Natural killer cell (primary cell): ENCODE measurements around the gene YTHDF1. TPM values are rescaled to one million over a fixed set of nuclear protein-coding genes. Genes with fewer than 3 reads are reported as not detected.

Experiments used
- ATAC-seq, 3 donors: fragments of 150-1000 bp in 2 of 3; fragments of 200-7000 bp in 1 of 3; cut with Tn5 transposase; 1 replicate in 1 of 3; 2 replicates in 2 of 3; pipeline ENCODE4 v1.10.0; 2021; ENCODE audit warnings: mild to moderate bottlenecking in 2 of 3, moderate library complexity in 2 of 3
- DNase-seq, 2 donors: peaks; one replicate each; pipeline versions ENCODE4 v3.0.0 to v3.0.0-alpha.2; 2013 to 2021; ENCODE audit warnings: mixed read lengths in 1 of 2
- H3K27ac ChIP-seq: one replicate; pipeline ENCODE4 v1.5.1; 2013; ENCODE audit warnings: mild to moderate bottlenecking, low read length
- H3K27me3 ChIP-seq: one replicate; pipeline ENCODE4 v1.6.1; 2013; ENCODE audit warnings: low read length; ENCODE audit not compliant: control insufficient read depth, insufficient read depth
- H3K36me3 ChIP-seq: one replicate; pipeline ENCODE4 v1.6.1; 2013; ENCODE audit warnings: low read length; ENCODE audit not compliant: control insufficient read depth, insufficient read depth
- H3K4me1 ChIP-seq: one replicate; pipeline ENCODE4 v1.6.1; 2013; ENCODE audit warnings: low read length; ENCODE audit not compliant: control insufficient read depth, insufficient read depth
- H3K4me3 ChIP-seq: one replicate; pipeline ENCODE4 v1.5.1; 2013; ENCODE audit warnings: low read length
- H3K9me3 ChIP-seq: one replicate; pipeline ENCODE4 v1.6.1; 2013; ENCODE audit warnings: low read length; ENCODE audit not compliant: control insufficient read depth, insufficient read depth
- H3K27ac Mint-ChIP-seq, 2 donors: one replicate each; pipeline ENCODE4 v1.8.0; 2022; ENCODE audit warnings: mild to moderate bottlenecking in 2 of 2, mixed read lengths in 2 of 2, moderate library complexity in 1 of 2
- H3K27me3 Mint-ChIP-seq, 2 donors: one replicate each; pipeline ENCODE4 v1.8.0; 2022; ENCODE audit warnings: low read depth in 2 of 2, mixed read lengths in 2 of 2
- H3K36me3 Mint-ChIP-seq: one replicate; pipeline ENCODE4 v1.8.0; 2022; ENCODE audit warnings: mixed read lengths
- H3K4me1 Mint-ChIP-seq, 2 donors: one replicate each; pipeline ENCODE4 v1.8.0; 2022; ENCODE audit warnings: mixed read lengths in 2 of 2
- H3K4me3 Mint-ChIP-seq: one replicate; pipeline ENCODE4 v1.8.0; 2022; ENCODE audit warnings: mild to moderate bottlenecking, moderate library complexity, mixed read lengths
- H3K9me3 Mint-ChIP-seq, 2 donors: one replicate each; pipeline ENCODE4 v1.8.0; 2022; ENCODE audit warnings: mixed read lengths in 2 of 2
- WGBS: methylation state at CpG from one replicate; pipeline ENCODE4 v1.1.7; 2013; ENCODE audit warnings: missing lambda C conversion rate; ENCODE audit not compliant: insufficient coverage; 5-methylcytosine and 5-hydroxymethylcytosine counted together
- intact Hi-C: fragments of 100-400 bp; cut with micrococcal nuclease; formaldehyde crosslinking; loops from one replicate; pipeline ENCODE4 v1.14.2; 2022
- total RNA-seq, 4 donors: library from RNA; stranded (reverse); fragments of 120-200 nt in 1 of 4; gene quantifications; one replicate each; pipeline versions ENCODE4 v1.2.3 to v1.2.4, GENCODE V29; 2013 to 2022
- TF ChIP-seq, protein P1 (sequence below): fragments of 200-600 bp; IDR thresholded peaks from one replicate; pipeline ENCODE4 v1.8.0; 2022; ENCODE audit warnings: antibody characterized with exemption

YTHDF1 gene
- 10 to 100 TPM; 39.1 to 43.1 (median 41.0) TPM for total RNA-seq
- total RNA-seq (2013) = 25.1 TPM

- intact Hi-C loops = loop anchor here (2.0 kb wide), 1 partner anchor 57 kb away; the partner anchor contains the start of gene ARFGAP1
Observed at GRCh38 chr20:63216041-63216848, at the start of gene YTHDF1. YTHDF1 (minus strand) TSS chr20:63216131; CDS start chr20:63215892, 239 bp downstream.

GRCh38 chr20:63264519-63264918 is 48.6 kb upstream of the YTHDF1 start:
- Histone ChIP-seq H3K9me3 (no peaks in the 10 kb centered on the region), H3K4me3 (no peak overlapping the region), H3K4me1 (peaks cover 7% of the 10 kb centered on the region), H3K27ac (no peak overlapping the region), H3K27me3 (no peaks in the 10 kb centered on the region), H3K36me3 (no peaks in the 10 kb centered on the region)
- intact Hi-C loops = no loop called here
- Mint-ChIP-seq H3K27me3 (peaks cover 11 to 17% of the 10 kb centered on the region in 2 donors), H3K4me1 (peaks cover 0 to 6% of the 10 kb centered on the region in 2 donors), H3K36me3 (no peaks in the 10 kb centered on the region), H3K27ac (no peak overlapping the region), H3K4me3 (no peak overlapping the region), H3K9me3 (no peaks in the 10 kb centered on the region)
- ATAC-seq (no peak), DNase-seq (no peak)
- 77% methylated on average over 14 of the region's 14 CpGs for WGBS
- TF ChIP-seq, protein P1, sequence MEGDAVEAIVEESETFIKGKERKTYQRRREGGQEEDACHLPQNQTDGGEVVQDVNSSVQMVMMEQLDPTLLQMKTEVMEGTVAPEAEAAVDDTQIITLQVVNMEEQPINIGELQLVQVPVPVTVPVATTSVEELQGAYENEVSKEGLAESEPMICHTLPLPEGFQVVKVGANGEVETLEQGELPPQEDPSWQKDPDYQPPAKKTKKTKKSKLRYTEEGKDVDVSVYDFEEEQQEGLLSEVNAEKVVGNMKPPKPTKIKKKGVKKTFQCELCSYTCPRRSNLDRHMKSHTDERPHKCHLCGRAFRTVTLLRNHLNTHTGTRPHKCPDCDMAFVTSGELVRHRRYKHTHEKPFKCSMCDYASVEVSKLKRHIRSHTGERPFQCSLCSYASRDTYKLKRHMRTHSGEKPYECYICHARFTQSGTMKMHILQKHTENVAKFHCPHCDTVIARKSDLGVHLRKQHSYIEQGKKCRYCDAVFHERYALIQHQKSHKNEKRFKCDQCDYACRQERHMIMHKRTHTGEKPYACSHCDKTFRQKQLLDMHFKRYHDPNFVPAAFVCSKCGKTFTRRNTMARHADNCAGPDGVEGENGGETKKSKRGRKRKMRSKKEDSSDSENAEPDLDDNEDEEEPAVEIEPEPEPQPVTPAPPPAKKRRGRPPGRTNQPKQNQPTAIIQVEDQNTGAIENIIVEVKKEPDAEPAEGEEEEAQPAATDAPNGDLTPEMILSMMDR = no peak

More at GRCh38 chr20:63216041-63216848, at the start of gene YTHDF1:
- peaks cover 35% of the 10 kb centered on the region for H3K4me1 ChIP-seq
- no peaks in the 10 kb centered on the region for H3K36me3 Mint-ChIP-seq
- TF ChIP-seq, protein P1 = no peak
- peak within 1 kb of the TSS; percentile 85 to 90 for H3K27ac Mint-ChIP-seq
- H3K27ac ChIP-seq = peak within 1 kb of the TSS; percentile 74
- H3K9me3 Mint-ChIP-seq = no peaks in the 10 kb centered on the region
- no peaks in the 10 kb centered on the region for H3K27me3 ChIP-seq
- peak; percentile 94 to 98 for DNase-seq
- H3K4me3 Mint-ChIP-seq = peak within 1 kb of the TSS; percentile 90
- peak; percentile 92 to 96 (median 93) for ATAC-seq
- H3K4me3 ChIP-seq = peak within 1 kb of the TSS; percentile 60
- H3K9me3 ChIP-seq = no peaks in the 10 kb centered on the region
- peaks cover 22% of the 10 kb centered on the region for H3K36me3 ChIP-seq
- H3K4me1 Mint-ChIP-seq = peaks cover 42 to 48% of the 10 kb centered on the region in 2 donors
- peaks cover 0 to 10% of the 10 kb centered on the region in 2 donors for H3K27me3 Mint-ChIP-seq
- WGBS = 1% methylated on average over 96 of the region's 96 CpGs

GRCh38 chr20:63264000-63264399 is 48.1 kb upstream of the YTHDF1 start:
- Mint-ChIP-seq H3K4me1 (peaks cover 0 to 6% of the 10 kb centered on the region in 2 donors), H3K27ac (no peak overlapping the region), H3K4me3 (no peak overlapping the region), H3K27me3 (peaks cover 16 to 17% of the 10 kb centered on the region in 2 donors), H3K9me3 (no peaks in the 10 kb centered on the region), H3K36me3 (no peaks in the 10 kb centered on the region)
- Histone ChIP-seq H3K27me3 (no peaks in the 10 kb centered on the region), H3K4me1 (peaks cover 7% of the 10 kb centered on the region), H3K27ac (no peak overlapping the region), H3K36me3 (no peaks in the 10 kb centered on the region), H3K4me3 (no peak overlapping the region), H3K9me3 (no peaks in the 10 kb centered on the region)
- TF ChIP-seq, protein P1 = no peak
- WGBS = 88% methylated on average over 10 of the region's 10 CpGs
- intact Hi-C loops = no loop called here
- DNase-seq (no peak), ATAC-seq (no peak)
